H1 (cell line): ENCODE results near the gene RAET1L. TPM values are rescaled to one million over a fixed set of nuclear protein-coding genes. Genes with fewer than 3 reads are reported as not detected.

Source experiments
- CTCF ChIA-PET: fragments of 300-600 bp; sonication (Branson Sonifier 250); formaldehyde crosslinking; loops from one replicate; lab custom pipeline; 2021; ENCODE audit not compliant: partially characterized antibody; lab: Charles Lee
- POLR2A ChIA-PET: fragments of 300-600 bp; sonication (Branson Sonifier 250); formaldehyde crosslinking; loops from one replicate; lab custom pipeline; 2021; ENCODE audit warnings: inconsistent platforms; ENCODE audit not compliant: partially characterized antibody; lab: Charles Lee
- DNase-seq, 2 experiments: peaks; one replicate each; pipeline versions ENCODE4 v3.0.0 to v3.0.0-alpha.2; 2010 to 2022; ENCODE audit warnings: low spot score in 2 of 2, low read depth in 1 of 2, mixed read lengths in 1 of 2
- FAIRE-seq: peaks from 2 replicates; lab custom pipeline; 2011; peaks lifted over from hg19 to GRCh38; lab: Jason Lieb, UNC
- H2AFZ ChIP-seq: 2 replicates; pipeline ENCODE4 v1.8.1; 2012; ENCODE audit warnings: low read length, inconsistent platforms
- H2AK5ac ChIP-seq: 2 replicates; pipeline ENCODE4 v1.6.1; 2013; ENCODE audit warnings: low read depth, low read length
- H2BK120ac ChIP-seq: replicated peaks from 2 replicates; pipeline ENCODE3; 2013; ENCODE audit warnings: low read depth, low read length, inconsistent platforms
- H2BK12ac ChIP-seq: 2 replicates; pipeline ENCODE4 v1.6.1; 2013; ENCODE audit warnings: low read depth, low read length
- H2BK15ac ChIP-seq: 2 replicates; pipeline ENCODE4 v1.6.1; 2013; ENCODE audit warnings: low read length
- H2BK20ac ChIP-seq: 2 replicates; pipeline ENCODE4 v1.6.1; 2013; ENCODE audit warnings: low read length
- H2BK5ac ChIP-seq: 2 replicates; pipeline ENCODE4 v1.6.1; 2013; ENCODE audit warnings: low read depth, low read length
- H3K14ac ChIP-seq: 2 replicates; pipeline ENCODE4 v1.6.1; 2013; ENCODE audit warnings: inconsistent platforms; ENCODE audit not compliant: insufficient read length
- H3K18ac ChIP-seq: 2 replicates; pipeline ENCODE4 v1.6.1; 2013; ENCODE audit warnings: low read length; ENCODE audit errors: extremely low read depth
- H3K23ac ChIP-seq: 2 replicates; pipeline ENCODE4 v1.6.1; 2013; ENCODE audit warnings: inconsistent platforms; ENCODE audit not compliant: insufficient read length
- H3K23me2 ChIP-seq: 2 replicates; pipeline ENCODE4 v1.6.1; 2013; ENCODE audit warnings: low read depth, low read length
- H3K27ac ChIP-seq: 2 replicates; pipeline ENCODE4 v1.6.1; 2011; ENCODE audit warnings: low read depth, low read length, inconsistent platforms
- H3K27me3 ChIP-seq, 4 experiments: replicated peaks in 1 of 4; 1 replicate in 1 of 4; 2 replicates in 3 of 4; pipeline versions ENCODE4 v1.6.1 to v1.8.1; 2011 to 2013; ENCODE audit warnings: low read length in 3 of 4, mild to moderate bottlenecking in 3 of 4, inconsistent platforms in 2 of 4, mixed read lengths in 2 of 4, moderate library complexity in 1 of 4; ENCODE audit not compliant: control insufficient read depth in 3 of 4, insufficient read depth in 3 of 4; ENCODE audit errors: extremely low read depth in 1 of 4
- H3K36me3 ChIP-seq, 4 experiments: 2 replicates each; pipeline versions ENCODE4 v1.6.1 to v1.8.1; 2011 to 2013; ENCODE audit warnings: mild to moderate bottlenecking in 4 of 4, low read length in 3 of 4, moderate library complexity in 2 of 4, control low read depth in 1 of 4, inconsistent platforms in 1 of 4; ENCODE audit not compliant: insufficient read depth in 4 of 4, control insufficient read depth in 2 of 4
- H3K4ac ChIP-seq: replicated peaks from 2 replicates; pipeline ENCODE3; 2013; ENCODE audit warnings: low read length, low read depth, mixed read lengths, inconsistent platforms; ENCODE audit not compliant: insufficient read length
- H3K4me1 ChIP-seq, 4 experiments: replicated peaks in 1 of 4; 1 replicate in 1 of 4; 2 replicates in 3 of 4; pipeline versions ENCODE4 v1.6.1 to v1.8.1; 2011 to 2013; ENCODE audit warnings: low read length in 3 of 4, inconsistent platforms in 2 of 4, mixed read lengths in 1 of 4; ENCODE audit not compliant: insufficient read depth in 4 of 4, control insufficient read depth in 3 of 4
- H3K4me2 ChIP-seq, 2 experiments: 2 replicates each; pipeline versions ENCODE4 v1.6.1 to v1.8.1; 2011 to 2013; ENCODE audit warnings: low read depth in 2 of 2, low read length in 2 of 2, control low read depth in 1 of 2, inconsistent platforms in 1 of 2, mild to moderate bottlenecking in 1 of 2; ENCODE audit not compliant: insufficient read depth in 1 of 2
- H3K4me3 ChIP-seq, 4 experiments: fragments of 200-600, 300-600 bp in 1 of 4; sonication (generic), shearing (Covaris generic), sonication (Bioruptor Twin) in 1 of 4; 2 replicates each; pipeline versions ENCODE4 v1.5.1 to v1.8.1; 2011 to 2016; ENCODE audit warnings: low read length in 4 of 4, low read depth in 3 of 4, control low read depth in 2 of 4, inconsistent platforms in 2 of 4, mild to moderate bottlenecking in 2 of 4, mixed read lengths in 1 of 4, moderate library complexity in 1 of 4; ENCODE audit not compliant: insufficient read depth in 2 of 4; ENCODE audit errors: extremely low read depth in 1 of 4
- H3K56ac ChIP-seq: replicated peaks from 2 replicates; pipeline ENCODE3; 2013; ENCODE audit warnings: low read depth, mild to moderate bottlenecking, mixed read lengths, low read length, inconsistent platforms; ENCODE audit not compliant: insufficient read length
- H3K79me1 ChIP-seq: 2 replicates; pipeline ENCODE4 v1.6.1; 2013; ENCODE audit warnings: low read depth, low read length, control low read depth
- H3K79me2 ChIP-seq, 2 experiments: 2 replicates each; pipeline versions ENCODE4 v1.6.1 to v1.8.1; 2012 to 2013; ENCODE audit warnings: low read length in 2 of 2, mild to moderate bottlenecking in 2 of 2, inconsistent platforms in 1 of 2; ENCODE audit not compliant: insufficient read depth in 2 of 2, control insufficient read depth in 1 of 2
- H3K9ac ChIP-seq, 4 experiments: replicated peaks in 1 of 4; 1 replicate in 1 of 4; 2 replicates in 3 of 4; pipeline versions ENCODE4 v1.6.1 to v1.8.1; 2011 to 2013; ENCODE audit warnings: low read depth in 3 of 4, low read length in 3 of 4, control low read depth in 2 of 4, mild to moderate bottlenecking in 2 of 4, moderate library complexity in 2 of 4, inconsistent platforms in 1 of 4; ENCODE audit errors: extremely low read depth in 1 of 4
- H3K9me3 ChIP-seq, 2 experiments: 2 replicates each; pipeline versions ENCODE4 v1.6.1 to v1.8.1; 2012 to 2013; ENCODE audit warnings: mild to moderate bottlenecking in 2 of 2, moderate library complexity in 2 of 2, control low read depth in 1 of 2, inconsistent platforms in 1 of 2, low read depth in 1 of 2, low read length in 1 of 2, mixed read lengths in 1 of 2; ENCODE audit not compliant: insufficient read depth in 2 of 2
- H4K20me1 ChIP-seq, 2 experiments: replicated peaks in 1 of 2; 2 replicates each; pipeline versions ENCODE3 to v1.8.1; 2011 to 2013; ENCODE audit warnings: inconsistent platforms in 2 of 2, low read length in 2 of 2, mild to moderate bottlenecking in 1 of 2; ENCODE audit not compliant: insufficient read depth in 2 of 2, control insufficient read depth in 1 of 2
- H4K5ac ChIP-seq: 2 replicates; pipeline ENCODE4 v1.6.1; 2013; ENCODE audit warnings: low read length, low read depth, mixed read lengths, inconsistent platforms; ENCODE audit not compliant: insufficient read length
- H4K8ac ChIP-seq: 2 replicates; pipeline ENCODE4 v1.8.0; 2013; ENCODE audit warnings: mild to moderate bottlenecking, moderate library complexity, low read length, inconsistent platforms; ENCODE audit not compliant: insufficient read depth; ENCODE audit errors: extremely low read depth
- H4K91ac ChIP-seq: replicated peaks from 2 replicates; pipeline ENCODE3; 2013; ENCODE audit warnings: low read length, mixed read lengths, inconsistent platforms; ENCODE audit not compliant: insufficient read length
- CBX8 ChIP-seq: fragments of 300-800, 300-1000 bp; sonication (generic); IDR thresholded peaks from 2 replicates; pipeline ENCODE4 v1.7.1; 2016; ENCODE audit warnings: low read depth, low read length, borderline replicate concordance
- CTBP2 ChIP-seq: IDR thresholded peaks from 2 replicates; pipeline ENCODE4 v1.7.0; 2011; ENCODE audit warnings: borderline replicate concordance, mild to moderate bottlenecking, moderate library complexity, mixed read lengths, low read length; ENCODE audit not compliant: insufficient read depth, insufficient read length
- HDAC2 ChIP-seq, 2 experiments: fragments of 300-600 bp in 1 of 2; sonication (generic) in 1 of 2; IDR thresholded peaks; 2 replicates each; pipeline ENCODE4 v1.6.1; 2011 to 2012; ENCODE audit warnings: low read depth in 2 of 2, low read length in 2 of 2, mild to moderate bottlenecking in 2 of 2, moderate library complexity in 2 of 2, borderline replicate concordance in 1 of 2, inconsistent platforms in 1 of 2
- POU5F1 ChIP-seq: IDR thresholded peaks from 2 replicates; pipeline ENCODE4 v1.6.1; 2011; ENCODE audit warnings: low read depth, mild to moderate bottlenecking, low read length, moderate library complexity
- RAD21 ChIP-seq, 2 experiments: IDR thresholded peaks in 1 of 2; conservative IDR thresholded peaks in 1 of 2; 2 replicates each; pipeline ENCODE4 v1.6.1; 2011; ENCODE audit warnings: low read depth in 2 of 2, low read length in 2 of 2, improper control_type of control experiment in 1 of 2, inconsistent platforms in 1 of 2, mild to moderate bottlenecking in 1 of 2, moderate library complexity in 1 of 2
- RFX5 ChIP-seq: IDR thresholded peaks from 2 replicates; pipeline ENCODE4 v1.6.1; 2011; ENCODE audit warnings: low read depth, low read length, improper control_type of control experiment, borderline replicate concordance
- SIN3A ChIP-seq, 2 experiments: IDR thresholded peaks in 1 of 2; conservative IDR thresholded peaks in 1 of 2; 2 replicates each; pipeline ENCODE4 v1.6.1; 2011 to 2012; ENCODE audit warnings: low read length in 2 of 2, improper control_type of control experiment in 1 of 2, low read depth in 1 of 2, mild to moderate bottlenecking in 1 of 2
- SP4 ChIP-seq: IDR thresholded peaks from 2 replicates; pipeline ENCODE4 v1.6.1; 2012; ENCODE audit warnings: low read length, inconsistent platforms
- TAF1 ChIP-seq: IDR thresholded peaks from 2 replicates; pipeline ENCODE4 v1.6.1; 2011; ENCODE audit warnings: mild to moderate bottlenecking, low read depth, low read length
- TBP ChIP-seq: IDR thresholded peaks from 2 replicates; pipeline ENCODE4 v1.6.1; 2011; ENCODE audit warnings: low read depth, low read length, improper control_type of control experiment
- YY1 ChIP-seq: IDR thresholded peaks from 2 replicates; pipeline ENCODE4 v1.6.1; 2011; ENCODE audit warnings: low read depth, mild to moderate bottlenecking, low read length
- WGBS, 2 experiments: shearing (Covaris generic) in 1 of 2; methylation state at CpG; one replicate each; pipeline versions ENCODE4 v1.1.6 to v1.1.7; 2013 to 2015; ENCODE audit warnings: low lambda C conversion rate in 2 of 2, mixed read lengths in 2 of 2, inconsistent platforms in 1 of 2, low coverage in 1 of 2, missing lambda C conversion rate in 1 of 2; ENCODE audit not compliant: insufficient replicate concordance in 2 of 2, insufficient coverage in 1 of 2, insufficient read length in 1 of 2; ENCODE audit errors: extremely low coverage in 1 of 2, missing lambda C conversion rate in 1 of 2; 5-methylcytosine and 5-hydroxymethylcytosine counted together
- polyA plus RNA-seq, 7 experiments: library from polyadenylated mRNA; depleted of rRNA in 3 of 7; stranded (reverse) in 5 of 7; unstranded in 2 of 7; fragments of >200 nt in 5 of 7; fragments of 200-250 nt in 2 of 7; gene quantifications; 1 replicate in 5 of 7; 2 replicates in 1 of 7; 4 replicates in 1 of 7; pipeline versions ENCODE4 v1.2.1 to v1.2.3, GENCODE V29; 2011 to 2013; ENCODE audit warnings: missing spikeins in 2 of 7, mixed read lengths in 2 of 7
- total RNA-seq: library from RNA; stranded (reverse); fragmentation: NEBNext Ultra II Directional; extraction: Animal tissue kit (Norgen Biotek cat#: 25700); gene quantifications from 2 replicates; pipeline ENCODE4 v1.2.1, GENCODE V29; 2021
- TF ChIP-seq, protein P1 (sequence below): IDR thresholded peaks from 2 replicates; pipeline ENCODE4 v1.6.1; 2012; ENCODE audit warnings: low read length, inconsistent platforms

The RAET1L gene
- total and polyA plus RNA-seq, 2 of the 8 experiments (the other 6 are each of a cell fraction or from before 2014, with no cell fraction given) = not detected

DNA sequence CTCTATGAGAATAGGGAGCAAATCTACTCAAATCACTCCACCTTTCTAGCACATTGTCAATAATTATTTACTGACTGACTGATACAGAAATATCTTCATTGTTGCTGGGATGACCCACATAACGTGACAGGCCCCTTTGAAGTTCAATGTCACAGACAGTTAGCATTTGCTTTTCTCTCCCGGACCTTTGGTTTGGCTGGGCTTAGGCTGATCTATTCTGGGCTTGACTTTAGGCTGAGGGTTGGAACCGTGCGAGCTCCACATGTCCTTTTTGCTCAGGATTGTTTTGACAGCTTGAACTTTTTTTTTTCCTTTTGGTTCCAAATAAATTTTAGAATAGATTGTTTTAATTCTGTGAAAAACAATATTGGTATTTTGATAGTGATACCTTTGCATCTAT lies 31.6 kb upstream of the RAET1L start:
- FAIRE-seq (no peak), DNase-seq (no peak)
- Histone ChIP-seq H3K14ac (no peak overlapping the region), H3K4me1 (no peaks in the 10 kb centered on the region), H2BK120ac (no peak overlapping the region), H4K5ac (no peak overlapping the region), H3K9me3 (no peaks in the 10 kb centered on the region; a peak in 1 of 4 replicates), H3K23me2 (no peaks in the 10 kb centered on the region), H3K27me3 (peaks cover 0 to 2% (median 0%) of the 10 kb centered on the region in 4 experiments; a peak in 3 of 7 replicates), H2BK12ac (no peak overlapping the region), H3K56ac (no peak overlapping the region), H2BK15ac (no peak overlapping the region), H3K79me1 (no peaks in the 10 kb centered on the region), H3K4me2 (no peak overlapping the region), H3K27ac (no peak overlapping the region), H3K9ac (no peak overlapping the region), H3K4ac (no peak overlapping the region), H4K8ac (no peak overlapping the region), H2AFZ (no peak overlapping the region), H4K20me1 (peaks cover 0 to 2% of the 10 kb centered on the region in 2 experiments), H3K4me3 (no peak overlapping the region), H2BK5ac (no peak overlapping the region), H2AK5ac (no peak overlapping the region), H3K79me2 (no peaks in the 10 kb centered on the region), H4K91ac (no peak overlapping the region), H3K23ac (no peak overlapping the region), H3K18ac (no peak overlapping the region), H3K36me3 (no peaks in the 10 kb centered on the region), H2BK20ac (no peak overlapping the region)
- ChIA-PET POLR2A (no interaction called here), CTCF (interaction anchor here (0.6 to 1.5 kb wide), 7 partner anchors 10 to 422 kb away, joined by 3 to 5 read pairs (median 3); no protein-coding TSS in a partner anchor)
- WGBS, 2 experiments = 91% methylated on average over 4 of the region's 4 CpGs; no CpG with 5 or more reads in 1 of the 2 experiments
- TF ChIP-seq RAD21 (IDR thresholded peaks at IDR 0.05 in 1 of 2, conservative IDR thresholded peaks at IDR 0.05 in 1 of 2; ENCODE audit: low read depth in 2 of 2, low read length in 2 of 2) (no peak), TBP (no peak), SIN3A (conservative IDR thresholded peaks at IDR 0.05 in 1 of 2, IDR thresholded peaks at IDR 0.05 in 1 of 2; ENCODE audit: low read depth in 1 of 2, low read length in 2 of 2) (no peak), CTBP2 (no peak), SP4 (no peak), CBX8 (no peak), YY1 (no peak), HDAC2 (IDR thresholded peaks at IDR 0.05; ENCODE audit: borderline replicate concordance in 1 of 2, low read depth in 2 of 2, low read length in 2 of 2) (no peak), TAF1 (no peak), POU5F1 (no peak), RFX5 (no peak)
- TF ChIP-seq, protein P1, sequence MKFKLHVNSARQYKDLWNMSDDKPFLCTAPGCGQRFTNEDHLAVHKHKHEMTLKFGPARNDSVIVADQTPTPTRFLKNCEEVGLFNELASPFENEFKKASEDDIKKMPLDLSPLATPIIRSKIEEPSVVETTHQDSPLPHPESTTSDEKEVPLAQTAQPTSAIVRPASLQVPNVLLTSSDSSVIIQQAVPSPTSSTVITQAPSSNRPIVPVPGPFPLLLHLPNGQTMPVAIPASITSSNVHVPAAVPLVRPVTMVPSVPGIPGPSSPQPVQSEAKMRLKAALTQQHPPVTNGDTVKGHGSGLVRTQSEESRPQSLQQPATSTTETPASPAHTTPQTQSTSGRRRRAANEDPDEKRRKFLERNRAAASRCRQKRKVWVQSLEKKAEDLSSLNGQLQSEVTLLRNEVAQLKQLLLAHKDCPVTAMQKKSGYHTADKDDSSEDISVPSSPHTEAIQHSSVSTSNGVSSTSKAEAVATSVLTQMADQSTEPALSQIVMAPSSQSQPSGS = no peak
